Measurements from ENCODE around the gene KLF16.
"Not testable (repeated sequence)": the region's sequence is repeated elsewhere in the genome, so short reads cannot be mapped to it uniquely, and the experiment has no call there.

Gene KLF16

GRCh38 chr19:1883784-1884183 lies 20.4 kb upstream of the KLF16 start:
- peak; percentile 33 for DNase-seq

DNA sequence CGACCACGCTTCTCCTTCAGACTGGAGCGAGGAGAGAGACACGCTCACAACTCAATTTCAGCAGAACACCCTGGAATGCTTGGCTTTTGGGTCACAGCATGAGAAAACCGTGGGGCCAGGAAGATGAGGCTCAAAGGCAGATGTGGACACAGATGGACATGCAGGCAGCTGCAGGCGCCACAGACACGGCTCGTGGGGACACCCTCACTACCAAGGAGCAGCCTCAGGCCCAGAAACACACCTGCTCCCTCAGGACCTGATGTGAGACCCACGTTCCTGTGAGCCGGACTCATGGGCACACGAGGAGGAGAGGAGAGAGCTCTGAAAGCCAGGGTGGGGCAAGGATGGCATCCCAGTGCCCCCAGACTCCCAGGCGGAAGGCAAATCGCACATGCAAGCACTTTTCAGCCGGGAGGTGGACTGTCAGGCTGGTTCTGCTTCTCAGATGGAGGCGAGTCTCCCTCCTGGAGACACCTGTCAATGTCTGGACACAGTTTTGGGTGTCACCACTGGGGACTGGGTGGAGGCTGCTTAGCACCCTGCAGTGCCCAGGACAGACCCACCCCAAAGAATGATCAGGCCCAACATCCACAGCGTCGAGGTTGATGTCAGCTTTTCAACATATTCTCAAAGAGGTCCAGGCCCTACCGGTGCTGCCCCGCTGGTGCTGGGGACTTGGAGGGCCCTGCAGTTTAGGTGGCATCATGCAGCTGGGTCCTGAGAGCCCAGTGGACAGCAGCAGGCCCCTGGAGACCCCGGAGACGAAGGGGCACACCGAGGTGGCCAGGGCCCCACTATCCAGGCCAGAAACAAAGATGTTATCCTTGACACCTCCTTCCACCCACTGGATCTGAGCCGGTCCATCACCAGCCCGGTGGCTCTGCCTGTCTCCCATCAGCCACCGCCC lies 19.7 kb upstream of the KLF16 start:
- no peak for DNase-seq

- DNase-seq: no peak
Observed at GRCh38 chr19:1882089-1882785, 18.9 kb upstream of the KLF16 start.

DNA sequence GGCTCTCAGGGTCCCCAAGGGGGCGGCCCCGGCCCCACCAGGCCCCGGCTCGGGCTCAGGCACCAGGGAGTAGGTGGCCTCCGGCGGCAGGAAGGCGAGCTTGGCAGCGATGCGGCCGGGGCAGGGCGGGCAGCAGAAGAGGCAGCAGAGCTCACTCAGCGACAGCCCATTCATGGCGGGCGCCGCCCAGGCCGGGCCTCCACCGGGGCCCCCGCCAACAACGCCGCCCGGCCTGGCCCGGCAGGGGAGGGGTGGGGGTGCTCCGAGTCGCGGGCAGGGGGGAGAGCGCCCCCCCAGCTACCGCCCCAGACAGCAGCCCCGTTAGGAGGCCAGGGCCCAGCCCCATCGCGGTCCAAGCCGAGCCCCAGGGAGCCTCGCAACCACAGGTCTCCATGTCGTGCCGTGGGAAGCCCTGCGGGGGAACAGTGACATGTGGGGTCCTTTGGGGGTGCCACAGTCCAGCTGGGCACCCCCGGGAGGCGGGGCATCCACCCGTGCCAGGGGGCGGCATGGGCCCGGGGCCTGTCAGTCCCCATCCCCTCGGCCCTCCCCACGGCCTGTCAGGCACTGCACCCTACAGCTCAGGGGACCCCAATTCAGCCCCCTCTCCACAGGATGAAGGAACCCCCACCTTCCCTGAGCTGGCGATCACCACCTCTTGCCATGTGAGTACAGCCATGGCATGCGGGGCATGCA lies 18.2 kb upstream of the KLF16 start:
- DNase-seq: not testable (repeated sequence)

GRCh38 chr19:1880611-1881392 lies 17.4 kb upstream of the KLF16 start:
- no peak for DNase-seq

DNA sequence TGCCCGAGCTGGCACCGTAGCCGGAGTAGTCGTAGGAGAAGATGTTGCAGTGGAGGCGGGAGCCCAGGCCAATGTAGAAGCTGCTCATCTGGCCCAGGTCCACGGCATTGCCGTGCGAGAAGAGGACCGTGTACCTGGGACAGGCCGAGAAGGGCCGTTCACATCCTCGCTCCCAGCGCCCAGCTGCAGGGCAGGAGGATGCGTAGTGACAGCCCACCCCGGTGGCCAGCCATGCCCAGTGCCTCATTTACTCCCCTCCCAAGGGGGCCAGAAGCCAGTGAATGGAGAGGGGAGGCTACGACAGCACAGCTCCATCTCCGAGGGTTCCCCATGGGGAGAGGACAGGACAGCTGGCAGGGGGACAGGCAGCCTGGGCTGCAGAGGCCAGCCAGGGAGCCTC lies 16.6 kb upstream of the KLF16 start:
- not testable (repeated sequence) for DNase-seq

DNA sequence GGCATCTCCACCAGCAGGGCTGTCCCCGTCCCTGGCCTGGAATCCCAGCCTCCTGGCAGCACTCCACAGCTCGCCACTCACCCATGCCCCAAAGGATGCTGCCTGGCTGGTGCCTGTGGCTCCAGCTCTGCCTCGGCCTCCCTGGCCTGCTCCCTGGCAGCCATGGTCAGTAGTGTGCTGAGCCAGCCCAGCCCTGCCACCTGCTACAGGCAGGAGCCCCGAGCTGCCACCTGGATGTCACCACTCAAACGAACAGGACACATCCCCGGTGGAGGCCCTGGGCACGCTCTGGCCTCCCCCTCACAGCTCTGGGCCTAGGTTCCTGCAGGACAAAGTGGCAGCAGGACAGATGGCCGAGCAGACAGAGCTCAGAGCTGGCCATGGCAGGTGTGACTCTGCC lies 15.2 kb upstream of the KLF16 start:
- not testable (repeated sequence) for DNase-seq

- DNase-seq: peak; percentile 57
Observed at GRCh38 chr19:1877280-1877660, 13.9 kb upstream of the KLF16 start.

DNA sequence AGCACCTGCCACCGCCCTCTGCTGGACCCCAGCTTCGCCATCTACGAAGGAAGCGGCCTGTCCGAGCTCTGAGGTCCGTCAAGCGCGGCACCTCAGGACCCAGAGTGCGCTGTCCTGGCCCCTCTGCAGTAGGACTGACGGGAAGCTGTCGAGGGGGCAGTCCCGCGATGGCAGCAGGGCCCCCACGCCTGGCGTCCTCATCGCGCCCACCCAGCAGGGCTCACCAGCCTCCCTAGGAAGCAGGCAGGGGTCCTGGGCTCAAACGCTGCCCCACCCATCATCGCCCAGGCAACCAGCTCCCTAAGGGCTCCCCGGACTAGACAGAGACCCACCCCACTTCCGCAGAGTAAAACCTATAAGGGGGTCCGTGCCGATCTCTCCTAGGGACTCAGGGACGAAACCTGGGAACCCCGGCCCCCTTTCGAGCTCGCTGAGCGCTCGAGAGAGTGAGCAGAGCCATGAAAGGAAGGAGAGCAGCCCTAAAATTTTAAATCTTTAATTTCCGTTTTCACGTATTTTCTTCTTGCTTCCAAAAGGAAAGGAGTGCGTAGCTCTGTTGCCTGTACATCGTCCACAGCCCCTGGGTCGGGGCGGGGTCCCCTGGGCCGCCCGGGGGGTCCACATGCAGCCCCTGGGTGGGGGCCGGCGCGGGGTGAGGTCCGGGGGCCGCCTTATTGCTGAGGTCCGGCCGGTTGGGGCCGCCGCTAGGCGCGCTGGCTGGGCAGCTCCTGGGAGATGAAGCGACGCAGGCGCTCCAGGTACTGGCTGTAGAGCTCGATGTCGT lies 13.3 kb upstream of the KLF16 start:
- DNase-seq: not testable (repeated sequence)

DNA sequence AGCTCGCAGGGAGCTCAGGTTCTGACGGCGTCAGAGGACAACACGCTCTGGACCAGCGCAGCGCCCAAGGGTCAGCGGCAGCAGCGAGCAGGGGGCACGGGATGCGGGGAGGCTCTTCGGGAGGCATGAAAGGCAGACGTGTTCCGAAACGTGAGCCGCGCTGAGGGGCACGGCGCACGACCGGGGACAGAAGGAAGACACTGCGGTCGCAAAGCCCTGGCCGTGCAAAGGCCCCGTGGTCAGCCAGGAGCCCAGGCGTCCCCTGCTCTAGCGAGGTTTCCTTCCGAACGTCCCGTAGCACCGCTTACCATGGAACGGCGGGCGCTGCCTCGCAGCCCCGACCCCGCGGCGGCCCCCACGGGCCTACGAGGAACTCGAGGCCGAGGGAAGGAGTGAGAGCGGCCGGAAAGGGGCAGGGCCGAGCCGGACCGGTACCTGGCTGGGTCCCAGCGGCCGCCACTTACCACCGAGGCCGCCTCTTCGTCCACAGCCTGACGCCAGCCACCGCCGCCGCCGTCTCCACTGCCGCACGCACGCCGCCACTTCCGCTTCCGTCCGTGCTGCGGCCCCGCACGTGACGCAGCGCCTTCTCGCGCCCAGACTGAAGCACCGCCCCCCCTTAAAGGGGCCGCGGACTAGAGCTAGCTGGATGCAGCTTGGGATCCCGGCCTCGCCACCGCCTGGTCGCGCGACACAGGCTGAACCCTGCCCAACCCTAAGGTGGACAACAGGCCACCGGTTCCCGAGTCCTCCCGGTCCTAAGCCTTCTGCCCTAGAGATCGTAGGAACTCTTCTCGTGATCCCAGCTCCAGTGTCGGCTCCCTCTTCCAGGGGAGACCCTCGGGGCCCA lies 12.5 kb upstream of the KLF16 start:
- peak; percentile 95 for DNase-seq

DNA sequence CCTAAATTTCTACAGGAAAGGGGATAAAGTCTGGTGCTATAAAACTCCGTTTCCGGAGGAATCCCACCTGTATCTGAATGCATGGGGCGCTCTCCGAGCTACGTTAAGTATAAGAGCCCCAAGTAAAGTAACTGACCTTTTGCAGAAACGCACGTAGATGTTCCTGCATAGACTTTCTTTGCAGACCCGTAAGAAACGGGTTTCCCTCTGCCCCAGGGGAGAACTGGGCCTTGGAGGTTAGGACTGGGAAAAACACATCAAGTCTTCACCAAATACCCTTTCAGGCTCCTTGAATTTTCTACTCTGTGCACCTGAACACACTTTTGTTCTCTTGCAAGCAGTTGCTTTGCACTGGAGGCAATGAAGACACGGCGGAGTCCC lies 11.9 kb upstream of the KLF16 start:
- not testable (repeated sequence) for DNase-seq

- DNase-seq: peak; percentile 35
Observed at GRCh38 chr19:1874554-1875185, 11.3 kb upstream of the KLF16 start.

DNA sequence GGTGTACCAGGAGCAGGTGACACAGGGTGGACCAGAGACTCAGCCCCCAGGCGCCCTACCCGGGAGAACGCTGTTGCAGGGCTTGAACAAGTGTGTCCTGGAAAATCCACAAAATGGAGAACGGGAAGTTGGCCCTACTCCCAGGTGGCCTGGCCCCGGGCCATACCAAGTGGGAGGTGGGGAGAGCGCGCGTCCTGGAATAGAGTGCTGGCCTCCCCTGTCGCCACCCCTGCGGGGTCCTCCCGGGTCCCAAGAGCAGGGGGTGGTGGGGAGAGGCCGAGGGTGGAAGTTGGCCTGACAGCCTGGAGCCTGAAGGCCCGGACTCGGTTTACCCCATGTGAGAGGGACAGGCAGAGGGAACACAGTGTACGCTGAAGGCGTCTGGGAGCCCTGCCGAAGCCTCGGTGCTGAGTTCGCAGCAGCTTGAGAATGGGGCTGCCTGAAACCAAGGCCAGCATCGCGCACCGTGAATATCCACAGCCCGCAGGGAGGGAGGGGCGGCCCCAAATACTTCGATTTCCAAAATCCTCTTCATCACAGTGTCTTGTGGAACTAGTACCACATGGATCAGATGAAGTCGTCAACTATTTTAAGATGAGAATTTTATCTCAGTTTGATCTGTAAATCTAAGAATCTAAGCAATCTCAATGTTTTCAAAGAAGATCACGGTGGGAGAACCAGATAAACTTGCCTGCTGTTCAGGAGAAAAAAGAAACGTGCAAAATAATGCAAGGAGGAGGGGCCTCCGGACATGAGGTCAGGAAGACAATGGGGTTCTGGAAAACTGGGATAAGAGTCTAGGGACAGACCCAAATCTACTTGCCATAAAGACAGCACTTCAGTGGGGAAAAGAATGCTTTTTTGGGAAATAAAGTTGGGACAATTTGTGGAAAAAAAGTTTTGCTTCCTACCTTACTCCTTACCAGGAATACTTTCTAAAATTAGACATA lies 10.4 kb upstream of the KLF16 start:
- DNase-seq: peak; percentile 45

DNA sequence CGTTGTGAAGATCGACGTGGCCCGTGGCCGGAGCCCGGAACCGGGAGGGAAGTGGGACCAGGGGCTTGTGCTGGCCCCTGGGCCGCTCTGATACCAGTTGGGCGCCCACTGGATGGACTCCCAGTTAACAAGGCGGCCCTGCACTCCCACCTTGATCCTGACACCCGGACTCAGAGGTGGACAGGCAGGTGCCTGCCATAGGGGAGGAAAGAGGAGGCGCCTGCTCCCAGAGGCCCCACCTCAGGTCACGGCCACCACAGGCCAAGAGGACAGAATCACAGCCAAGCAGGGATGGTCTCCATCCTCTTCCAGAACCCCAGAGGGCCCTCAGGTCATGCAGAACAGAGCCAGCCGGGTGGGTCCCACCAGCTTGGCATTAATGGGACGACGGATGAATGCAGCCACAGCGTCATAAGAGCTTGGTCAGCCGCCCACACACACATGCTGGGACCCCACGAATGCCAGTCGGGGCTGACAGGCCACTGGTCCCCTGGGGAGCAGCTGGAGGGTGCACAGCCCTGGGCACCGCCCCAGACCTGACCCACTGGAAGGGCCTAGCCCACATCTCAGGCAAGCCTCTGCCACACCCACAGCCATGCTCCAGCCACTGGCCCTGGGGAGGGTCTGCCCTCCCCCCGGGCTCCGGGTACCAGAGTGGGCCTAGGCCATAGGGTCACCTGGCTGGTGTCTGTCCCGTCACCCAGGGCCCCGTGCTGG lies 9.6 kb upstream of the KLF16 start:
- peak; percentile 39 for DNase-seq

- DNase-seq: no peak
Observed at GRCh38 chr19:1871630-1872029, 8.3 kb upstream of the KLF16 start.

DNA sequence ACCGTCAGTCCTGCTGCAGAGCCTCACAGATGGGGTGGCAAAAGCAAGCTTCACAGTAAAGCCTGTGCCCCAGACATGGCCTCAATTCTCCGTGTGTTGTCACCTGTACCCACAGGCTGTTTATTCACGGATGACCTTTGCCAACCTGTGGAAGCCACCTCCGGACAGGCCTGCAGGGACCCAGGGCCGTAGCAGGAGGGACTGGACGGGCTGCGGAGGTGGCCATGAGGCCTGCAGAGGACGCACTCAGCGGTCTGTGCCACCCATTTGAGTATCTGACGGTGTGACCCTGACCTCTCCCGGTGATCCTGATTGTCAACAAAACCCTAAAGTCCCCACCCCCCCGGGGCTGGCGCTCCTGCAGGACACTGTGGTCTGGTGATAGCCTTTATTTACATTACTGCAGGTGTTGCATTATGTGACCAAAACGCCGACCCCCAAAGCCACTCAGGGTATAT lies 7.8 kb upstream of the KLF16 start:
- DNase-seq: peak; percentile 39

- DNase-seq: no peak
Observed at GRCh38 chr19:1868971-1869370, 5.6 kb upstream of the KLF16 start.

- no peak for DNase-seq
Observed at GRCh38 chr19:1867349-1867724, 4.0 kb upstream of the KLF16 start.
